22Rv1 (cell line): ENCODE data around the gene ENAH.

ENCODE experiments used
- ZFX ChIP-seq: fragments of 450-650 bp; IDR thresholded peaks from 2 replicates; pipeline ENCODE4 v1.6.1; 2017; ENCODE audit warnings: antibody characterized with exemption, borderline replicate concordance
- TF ChIP-seq, protein P1 (sequence below): fragments of 450-650 bp; IDR thresholded peaks from 2 replicates; pipeline ENCODE4 v1.5.1; 2017; ENCODE audit warnings: mild to moderate bottlenecking

- TF ChIP-seq, protein P1, sequence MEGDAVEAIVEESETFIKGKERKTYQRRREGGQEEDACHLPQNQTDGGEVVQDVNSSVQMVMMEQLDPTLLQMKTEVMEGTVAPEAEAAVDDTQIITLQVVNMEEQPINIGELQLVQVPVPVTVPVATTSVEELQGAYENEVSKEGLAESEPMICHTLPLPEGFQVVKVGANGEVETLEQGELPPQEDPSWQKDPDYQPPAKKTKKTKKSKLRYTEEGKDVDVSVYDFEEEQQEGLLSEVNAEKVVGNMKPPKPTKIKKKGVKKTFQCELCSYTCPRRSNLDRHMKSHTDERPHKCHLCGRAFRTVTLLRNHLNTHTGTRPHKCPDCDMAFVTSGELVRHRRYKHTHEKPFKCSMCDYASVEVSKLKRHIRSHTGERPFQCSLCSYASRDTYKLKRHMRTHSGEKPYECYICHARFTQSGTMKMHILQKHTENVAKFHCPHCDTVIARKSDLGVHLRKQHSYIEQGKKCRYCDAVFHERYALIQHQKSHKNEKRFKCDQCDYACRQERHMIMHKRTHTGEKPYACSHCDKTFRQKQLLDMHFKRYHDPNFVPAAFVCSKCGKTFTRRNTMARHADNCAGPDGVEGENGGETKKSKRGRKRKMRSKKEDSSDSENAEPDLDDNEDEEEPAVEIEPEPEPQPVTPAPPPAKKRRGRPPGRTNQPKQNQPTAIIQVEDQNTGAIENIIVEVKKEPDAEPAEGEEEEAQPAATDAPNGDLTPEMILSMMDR = no peak
- no peak for TF ChIP-seq ZFX
These were observed 91.2 kb downstream of the ENAH start for GRCh38 chr1:225561675-225562074.
